ENCODE results near the gene RBBP7. TPM values are rescaled to one million over a fixed set of nuclear protein-coding genes. Genes with fewer than 3 reads are reported as not detected.

The RBBP7 gene
- total RNA-seq: 135 and 173 TPM in 2 replicates

GRCh38 chrX:16870095-16870861, at the start of gene RBBP7:
Gene RBBP7 (minus strand): TSS chrX:16870362. CDS start chrX:16870053, 309 bp downstream.

Other genes starting within 250 kb of the RBBP7 start
- not detected in 2 replicates for gene S100G, start 220.2 kb downstream of the RBBP7 start, total RNA-seq
- 8.9 and 9.0 TPM in 2 replicates for gene CTPS2, start 157.7 kb downstream of the RBBP7 start, total RNA-seq
- 35.1 and 38.4 TPM in 2 replicates for gene SYAP1, start 150.8 kb downstream of the RBBP7 start, total RNA-seq
- gene TXLNG, start 83.9 kb downstream of the RBBP7 start, total RNA-seq: 5.2 and 5.8 TPM in 2 replicates
- 0.37 and 0.40 TPM in 2 replicates for gene REPS2, start 76.3 kb upstream of the RBBP7 start, total RNA-seq

Data from aortic smooth muscle cell (primary cell).